Natural killer cell treated with Interleukin-12 subunit alpha and Interleukin-12 subunit beta and Interleukin-15 and Interleukin-18, amount 100 ng/mL, for 72 hours (primary cell): ENCODE data around the gene ZBTB20. TPM values are rescaled to one million over a fixed set of nuclear protein-coding genes. Genes with fewer than 3 reads are reported as not detected.

Experiments
- ATAC-seq, 2 donors: fragments of 150-1000 bp; cut with Tn5 transposase in 1 of 2; sonication (Bioruptor Pico), chemical (Tn5 transposase) in 1 of 2; 2 replicates each; pipeline ENCODE4 v1.10.0; 2021
- DNase-seq: peaks from one replicate; pipeline ENCODE4 v3.0.0; 2022; ENCODE audit warnings: low spot score
- H3K27ac Mint-ChIP-seq, 2 donors: 1 replicate in 1 of 2; 2 replicates in 1 of 2; pipeline ENCODE4 v1.8.0; 2022; ENCODE audit warnings: mixed read lengths in 2 of 2, mild to moderate bottlenecking in 1 of 2, moderate library complexity in 1 of 2
- H3K27me3 Mint-ChIP-seq, 2 donors: 1 replicate in 1 of 2; 2 replicates in 1 of 2; pipeline ENCODE4 v1.8.0; 2022; ENCODE audit warnings: mixed read lengths in 2 of 2
- H3K36me3 Mint-ChIP-seq: one replicate; pipeline ENCODE4 v1.8.0; 2022; ENCODE audit warnings: mixed read lengths
- H3K4me1 Mint-ChIP-seq, 2 donors: 1 replicate in 1 of 2; 2 replicates in 1 of 2; pipeline ENCODE4 v1.8.0; 2022; ENCODE audit warnings: low read depth in 2 of 2, mixed read lengths in 2 of 2, mild to moderate bottlenecking in 1 of 2
- H3K4me3 Mint-ChIP-seq: one replicate; pipeline ENCODE4 v1.8.0; 2022; ENCODE audit warnings: mixed read lengths
- H3K9me3 Mint-ChIP-seq: 2 replicates; pipeline ENCODE4 v1.8.0; 2022; ENCODE audit warnings: mixed read lengths
- total RNA-seq, 2 donors: library from RNA; stranded (reverse); gene quantifications; one replicate each; pipeline ENCODE4 v1.2.3, GENCODE V29; 2022

ZBTB20 gene
- total RNA-seq, 2 donors from 2014 or later: 8.7 to 14.2 TPM

GRCh38 chr3:114442246-114442645, 704.8 kb downstream of the ZBTB20 start:
- Mint-ChIP-seq H3K27me3 (no peaks in the 10 kb centered on the region), H3K27ac (no peak overlapping the region), H3K9me3 (no peaks in the 10 kb centered on the region), H3K36me3 (no peaks in the 10 kb centered on the region), H3K4me3 (no peak overlapping the region), H3K4me1 (no peaks in the 10 kb centered on the region)
- no peak for ATAC-seq
- DNase-seq: no peak

- Mint-ChIP-seq H3K9me3 (no peaks in the 10 kb centered on the region), H3K27ac (no peak overlapping the region), H3K36me3 (no peaks in the 10 kb centered on the region), H3K4me1 (no peaks in the 10 kb centered on the region), H3K4me3 (no peak overlapping the region), H3K27me3 (no peaks in the 10 kb centered on the region)
- no peak for DNase-seq
- no peak for ATAC-seq
These were observed 705.7 kb downstream of the ZBTB20 start for GRCh38 chr3:114441386-114441785.

GRCh38 chr3:114440700-114441099, 706.4 kb downstream of the ZBTB20 start:
- Mint-ChIP-seq H3K9me3 (no peaks in the 10 kb centered on the region), H3K4me3 (no peak overlapping the region), H3K27ac (no peak overlapping the region), H3K4me1 (no peaks in the 10 kb centered on the region), H3K27me3 (no peaks in the 10 kb centered on the region), H3K36me3 (no peaks in the 10 kb centered on the region)
- ATAC-seq: no peak
- no peak for DNase-seq

GRCh38 chr3:114439284-114439683, 707.8 kb downstream of the ZBTB20 start:
- ATAC-seq: no peak
- Mint-ChIP-seq H3K4me1 (no peaks in the 10 kb centered on the region), H3K27ac (no peak overlapping the region), H3K27me3 (no peaks in the 10 kb centered on the region), H3K9me3 (no peaks in the 10 kb centered on the region), H3K36me3 (no peaks in the 10 kb centered on the region), H3K4me3 (no peak overlapping the region)
- DNase-seq: no peak

- no peaks in the 10 kb centered on the region for H3K4me1 Mint-ChIP-seq
- ATAC-seq: no peak
These were observed 709.2 kb downstream of the ZBTB20 start for GRCh38 chr3:114437897-114438296.

GRCh38 chr3:114436182-114436581, 710.9 kb downstream of the ZBTB20 start:
- Mint-ChIP-seq H3K9me3 (no peaks in the 10 kb centered on the region), H3K36me3 (no peaks in the 10 kb centered on the region), H3K27ac (no peak overlapping the region), H3K27me3 (no peaks in the 10 kb centered on the region), H3K4me1 (no peaks in the 10 kb centered on the region), H3K4me3 (no peak overlapping the region)
- ATAC-seq: no peak
- DNase-seq: no peak

More at GRCh38 chr3:114437897-114438296, 709.2 kb downstream of the ZBTB20 start:
- no peak for DNase-seq
- Mint-ChIP-seq H3K36me3 (no peaks in the 10 kb centered on the region), H3K4me3 (no peak overlapping the region), H3K27me3 (no peaks in the 10 kb centered on the region), H3K27ac (no peak overlapping the region), H3K9me3 (no peaks in the 10 kb centered on the region)

GRCh38 chr3:114435386-114436115, 711.5 kb downstream of the ZBTB20 start:
- Mint-ChIP-seq H3K9me3 (no peaks in the 10 kb centered on the region), H3K27ac (no peak overlapping the region), H3K27me3 (no peaks in the 10 kb centered on the region), H3K4me3 (no peak overlapping the region), H3K36me3 (no peaks in the 10 kb centered on the region), H3K4me1 (no peaks in the 10 kb centered on the region)
- DNase-seq (no peak), ATAC-seq (no peak)

GRCh38 chr3:114432310-114432709, 714.8 kb downstream of the ZBTB20 start:
- H3K4me3 Mint-ChIP-seq: no peak overlapping the region
- H3K27me3 Mint-ChIP-seq: no peaks in the 10 kb centered on the region
- no peaks in the 10 kb centered on the region for H3K4me1 Mint-ChIP-seq
- H3K9me3 Mint-ChIP-seq: no peaks in the 10 kb centered on the region
- DNase-seq (no peak), ATAC-seq (no peak)
- H3K36me3 Mint-ChIP-seq: no peaks in the 10 kb centered on the region
- no peak overlapping the region for H3K27ac Mint-ChIP-seq

GRCh38 chr3:114428044-114428595, 719.0 kb downstream of the ZBTB20 start:
- DNase-seq: no peak

GRCh38 chr3:114427285-114428043, 719.6 kb downstream of the ZBTB20 start:
- ATAC-seq (no peak), DNase-seq (no peak)
- Mint-ChIP-seq H3K36me3 (no peaks in the 10 kb centered on the region), H3K4me1 (no peaks in the 10 kb centered on the region), H3K4me3 (no peak overlapping the region), H3K27ac (no peak overlapping the region), H3K27me3 (no peaks in the 10 kb centered on the region), H3K9me3 (no peaks in the 10 kb centered on the region)

More at GRCh38 chr3:114428044-114428595, 719.0 kb downstream of the ZBTB20 start:
- H3K4me1 Mint-ChIP-seq: no peaks in the 10 kb centered on the region
- no peak overlapping the region for H3K27ac Mint-ChIP-seq
- no peak for ATAC-seq
- no peaks in the 10 kb centered on the region for H3K36me3 Mint-ChIP-seq
- H3K9me3 Mint-ChIP-seq: no peaks in the 10 kb centered on the region
- no peaks in the 10 kb centered on the region for H3K27me3 Mint-ChIP-seq
- H3K4me3 Mint-ChIP-seq: no peak overlapping the region

- no peaks in the 10 kb centered on the region for H3K36me3 Mint-ChIP-seq
- H3K27me3 Mint-ChIP-seq: no peaks in the 10 kb centered on the region
- H3K27ac Mint-ChIP-seq: no peak overlapping the region
- DNase-seq (no peak), ATAC-seq (no peak)
- no peaks in the 10 kb centered on the region for H3K9me3 Mint-ChIP-seq
- H3K4me1 Mint-ChIP-seq: no peaks in the 10 kb centered on the region
- H3K4me3 Mint-ChIP-seq: no peak overlapping the region
These were observed 722.8 kb downstream of the ZBTB20 start for GRCh38 chr3:114424337-114424736.

- no peak for ATAC-seq
- Mint-ChIP-seq H3K9me3 (no peaks in the 10 kb centered on the region), H3K4me3 (no peak overlapping the region)
These were observed 725.9 kb downstream of the ZBTB20 start for GRCh38 chr3:114421204-114421603.

GRCh38 chr3:114420072-114420471, 727.0 kb downstream of the ZBTB20 start:
- Mint-ChIP-seq H3K4me1 (peaks cover 15 to 19% of the 10 kb centered on the region in 2 donors), H3K9me3 (no peaks in the 10 kb centered on the region), H3K27ac (no peak overlapping the region), H3K36me3 (no peaks in the 10 kb centered on the region), H3K4me3 (no peak overlapping the region), H3K27me3 (no peaks in the 10 kb centered on the region)
- no peak for DNase-seq
- ATAC-seq: no peak

More at GRCh38 chr3:114421204-114421603, 725.9 kb downstream of the ZBTB20 start:
- no peak overlapping the region for H3K27ac Mint-ChIP-seq
- no peak for DNase-seq
- H3K4me1 Mint-ChIP-seq: peaks cover 15 to 19% of the 10 kb centered on the region in 2 donors
- H3K27me3 Mint-ChIP-seq: no peaks in the 10 kb centered on the region
- no peaks in the 10 kb centered on the region for H3K36me3 Mint-ChIP-seq
